Stimulated activated naive CD8-positive, alpha-beta T cell treated with anti-CD3 and anti-CD28 coated beads, Interleukin-15, amount 100 ng/mL, for 72 hours (primary cell): Measurements from ENCODE around the gene CSF2.

Experiments
- ATAC-seq: fragments of 150-1000 bp; cut with Tn5 transposase; 2 replicates; pipeline ENCODE4 v1.10.0; 2021; ENCODE audit warnings: mild to moderate bottlenecking, moderate library complexity
- DNase-seq, 2 donors: peaks; one replicate each; pipeline ENCODE4 v3.0.0; 2021 to 2022
- H3K27ac Mint-ChIP-seq, 2 donors: one replicate each; pipeline ENCODE4 v1.8.0; 2022; ENCODE audit warnings: mild to moderate bottlenecking in 2 of 2, mixed read lengths in 2 of 2, moderate library complexity in 2 of 2
- H3K27me3 Mint-ChIP-seq: one replicate; pipeline ENCODE4 v1.8.0; 2022; ENCODE audit warnings: mixed read lengths
- H3K4me1 Mint-ChIP-seq: one replicate; pipeline ENCODE4 v1.8.0; 2022; ENCODE audit warnings: mild to moderate bottlenecking, mixed read lengths
- H3K4me3 Mint-ChIP-seq, 2 donors: one replicate each; pipeline ENCODE4 v1.8.0; 2022; ENCODE audit warnings: mild to moderate bottlenecking in 2 of 2, mixed read lengths in 2 of 2, moderate library complexity in 1 of 2
- H3K9me3 Mint-ChIP-seq, 2 donors: one replicate each; pipeline ENCODE4 v1.8.0; 2022; ENCODE audit warnings: mixed read lengths in 2 of 2

Gene CSF2

GRCh38 chr5:132059696-132060500, 13.7 kb upstream of the CSF2 start:
- Mint-ChIP-seq H3K27ac (no peak overlapping the region), H3K4me3 (no peak overlapping the region), H3K4me1 (peaks cover 72% of the 10 kb centered on the region), H3K9me3 (no peaks in the 10 kb centered on the region), H3K27me3 (peaks cover 16% of the 10 kb centered on the region)
- ATAC-seq (no peak), DNase-seq (peak in 1 of 2 donors; percentile 6)

DNA sequence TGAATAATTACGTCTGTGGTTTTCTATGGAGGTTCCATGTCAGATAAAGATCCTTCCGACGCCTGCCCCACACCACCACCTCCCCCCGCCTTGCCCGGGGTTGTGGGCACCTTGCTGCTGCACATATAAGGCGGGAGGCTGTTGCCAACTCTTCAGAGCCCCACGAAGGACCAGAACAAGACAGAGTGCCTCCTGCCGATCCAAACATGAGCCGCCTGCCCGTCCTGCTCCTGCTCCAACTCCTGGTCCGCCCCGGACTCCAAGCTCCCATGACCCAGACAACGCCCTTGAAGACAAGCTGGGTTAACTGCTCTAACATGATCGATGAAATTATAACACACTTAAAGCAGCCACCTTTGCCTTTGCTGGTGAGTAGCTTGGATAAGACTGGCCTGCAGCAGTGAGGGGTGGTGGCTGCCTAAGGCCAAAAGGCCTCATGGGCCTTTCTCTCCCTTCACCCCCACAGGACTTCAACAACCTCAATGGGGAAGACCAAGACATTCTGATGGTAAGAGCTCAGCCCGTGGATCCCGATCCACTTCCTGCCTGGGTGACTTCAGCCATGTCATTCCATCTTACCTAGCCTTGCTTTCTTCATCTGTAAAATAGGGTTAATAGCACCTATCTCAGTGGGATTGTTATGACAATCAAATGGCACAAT, 13.0 kb upstream of the CSF2 start, which contains the start of gene IL3:
Gene IL3, plus strand, starts transcription at position 155 of the 661 bp plus-strand sequence. Its CDS starts 52 bp downstream, at position 207.
- Mint-ChIP-seq H3K27me3 (peaks cover 16% of the 10 kb centered on the region), H3K27ac (no peak within 1 kb of the TSS), H3K4me1 (peaks cover 76% of the 10 kb centered on the region), H3K9me3 (no peaks in the 10 kb centered on the region), H3K4me3 (no peak within 1 kb of the TSS)
- DNase-seq (peak in 1 of 2 donors; percentile 5), ATAC-seq (no peak)

DNA sequence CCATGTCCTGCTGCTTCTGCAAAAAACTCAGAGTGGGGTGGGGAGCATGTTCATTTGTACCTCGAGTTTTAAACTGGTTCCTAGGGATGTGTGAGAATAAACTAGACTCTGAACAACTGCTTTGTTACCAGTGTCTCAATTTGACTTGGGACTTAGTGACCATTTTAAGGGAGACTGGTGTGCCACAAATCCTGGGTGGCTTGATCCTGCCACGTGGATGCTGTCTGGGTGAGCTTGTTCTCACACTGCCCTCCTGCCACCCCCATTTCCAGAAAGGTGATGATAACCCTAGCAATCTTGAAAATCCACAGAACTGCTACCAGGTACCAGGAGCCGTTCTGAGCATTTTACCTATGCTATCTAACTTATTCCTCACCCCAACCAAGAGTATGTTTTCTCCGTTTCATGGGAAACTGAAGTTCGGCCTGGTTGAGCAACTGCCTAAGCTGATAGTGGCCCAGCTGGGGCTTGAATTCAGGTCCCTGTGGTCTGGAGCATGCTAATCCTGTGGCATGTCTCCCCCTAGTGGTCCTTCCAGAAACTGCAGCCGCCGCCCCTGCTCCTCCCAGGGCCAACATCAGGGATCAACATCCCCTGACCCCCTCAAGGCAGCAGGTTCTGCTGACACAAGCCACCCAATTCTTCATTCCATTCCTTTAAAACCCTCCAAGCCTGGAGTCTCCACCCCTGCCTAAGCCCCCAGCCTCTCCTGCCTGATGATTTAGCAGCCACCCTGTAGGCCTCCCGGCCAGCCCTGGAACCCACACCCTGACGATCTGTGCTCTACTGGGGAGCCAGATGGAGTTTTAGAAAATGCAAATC, 10.3 kb upstream of the CSF2 start:
- H3K4me1 Mint-ChIP-seq: peaks cover 74% of the 10 kb centered on the region
- ATAC-seq: peak; percentile 62
- no peaks in the 10 kb centered on the region for H3K9me3 Mint-ChIP-seq
- peaks cover 6% of the 10 kb centered on the region for H3K27me3 Mint-ChIP-seq
- H3K4me3 Mint-ChIP-seq: no peak overlapping the region
- peak; percentile 75 to 78 for DNase-seq
- H3K27ac Mint-ChIP-seq: no peak overlapping the region

GRCh38 chr5:132064140-132064539, 9.4 kb upstream of the CSF2 start:
- Mint-ChIP-seq H3K4me1 (peaks cover 79% of the 10 kb centered on the region), H3K27me3 (peaks cover 6% of the 10 kb centered on the region), H3K4me3 (no peak overlapping the region), H3K27ac (peak overlapping the region in 1 of 2 donors; percentile 29), H3K9me3 (no peaks in the 10 kb centered on the region)
- no peak for ATAC-seq
- DNase-seq: no peak

DNA sequence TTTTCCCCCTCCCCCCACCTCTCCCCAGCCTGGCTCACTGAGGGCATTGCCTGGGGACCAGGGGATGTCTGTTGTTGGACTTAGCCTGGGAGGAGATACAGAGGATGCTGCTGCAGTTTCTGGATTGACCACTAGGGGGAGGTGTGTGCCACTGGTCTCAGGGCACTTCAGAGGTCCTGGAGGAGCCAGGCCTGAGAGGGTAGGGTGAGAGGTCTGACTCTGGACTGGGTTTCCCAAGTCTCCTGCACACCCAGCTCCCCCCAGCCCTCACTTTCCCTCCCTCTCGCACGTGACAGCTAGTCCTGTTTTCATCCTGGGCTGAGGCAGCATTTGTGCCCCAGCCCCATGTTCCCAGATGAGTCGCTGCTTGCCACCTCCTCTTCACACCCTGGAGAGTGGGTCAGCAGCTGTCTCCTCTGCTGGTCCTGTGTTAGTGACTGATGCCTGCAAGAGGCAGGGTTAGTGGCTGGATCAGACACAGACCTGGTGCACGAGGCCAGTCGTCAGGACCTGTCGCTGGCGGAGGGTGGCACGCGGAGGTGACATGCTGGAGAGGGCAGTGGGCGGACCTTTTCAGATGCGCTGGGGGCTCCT, 8.8 kb upstream of the CSF2 start:
- Mint-ChIP-seq H3K4me3 (no peak overlapping the region), H3K27me3 (peaks cover 6% of the 10 kb centered on the region), H3K27ac (no peak overlapping the region), H3K4me1 (peaks cover 79% of the 10 kb centered on the region), H3K9me3 (no peaks in the 10 kb centered on the region)
- peak; percentile 78 for ATAC-seq
- DNase-seq: peak; percentile 81

DNA sequence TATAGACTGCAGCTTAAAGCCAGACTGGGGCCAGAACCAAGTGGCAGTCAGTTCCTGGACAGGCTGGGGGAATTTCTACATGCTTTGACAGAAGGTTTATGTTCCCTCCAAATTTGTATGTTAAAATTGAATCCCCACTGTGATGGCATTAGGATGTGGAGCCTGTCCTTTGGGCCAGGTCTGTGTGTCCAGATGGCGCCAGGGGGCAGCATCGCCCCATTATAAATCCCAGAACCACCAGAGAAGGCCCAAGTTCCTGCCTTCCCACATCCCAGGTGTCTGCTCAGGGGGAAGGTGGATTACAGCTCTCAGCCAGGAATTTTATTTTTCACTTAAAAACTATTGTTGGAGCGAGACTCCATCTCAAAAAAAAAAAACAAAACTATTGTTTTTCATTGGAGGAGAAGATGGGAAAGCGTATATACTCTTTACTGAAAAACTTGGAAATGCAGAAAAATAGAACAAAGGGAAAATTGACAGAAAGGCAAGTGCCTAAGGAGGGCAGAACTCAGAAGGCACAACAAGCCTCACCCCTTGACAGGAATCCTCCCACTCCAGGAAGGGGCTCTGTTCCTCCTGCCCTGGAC, 8.1 kb upstream of the CSF2 start:
- Mint-ChIP-seq H3K4me3 (no peak overlapping the region), H3K9me3 (no peaks in the 10 kb centered on the region), H3K4me1 (peaks cover 79% of the 10 kb centered on the region), H3K27ac (peak overlapping the region in 1 of 2 donors; percentile 83), H3K27me3 (peaks cover 4% of the 10 kb centered on the region)
- peak; percentile 74 for ATAC-seq
- peak in 1 of 2 donors; percentile 63 for DNase-seq

DNA sequence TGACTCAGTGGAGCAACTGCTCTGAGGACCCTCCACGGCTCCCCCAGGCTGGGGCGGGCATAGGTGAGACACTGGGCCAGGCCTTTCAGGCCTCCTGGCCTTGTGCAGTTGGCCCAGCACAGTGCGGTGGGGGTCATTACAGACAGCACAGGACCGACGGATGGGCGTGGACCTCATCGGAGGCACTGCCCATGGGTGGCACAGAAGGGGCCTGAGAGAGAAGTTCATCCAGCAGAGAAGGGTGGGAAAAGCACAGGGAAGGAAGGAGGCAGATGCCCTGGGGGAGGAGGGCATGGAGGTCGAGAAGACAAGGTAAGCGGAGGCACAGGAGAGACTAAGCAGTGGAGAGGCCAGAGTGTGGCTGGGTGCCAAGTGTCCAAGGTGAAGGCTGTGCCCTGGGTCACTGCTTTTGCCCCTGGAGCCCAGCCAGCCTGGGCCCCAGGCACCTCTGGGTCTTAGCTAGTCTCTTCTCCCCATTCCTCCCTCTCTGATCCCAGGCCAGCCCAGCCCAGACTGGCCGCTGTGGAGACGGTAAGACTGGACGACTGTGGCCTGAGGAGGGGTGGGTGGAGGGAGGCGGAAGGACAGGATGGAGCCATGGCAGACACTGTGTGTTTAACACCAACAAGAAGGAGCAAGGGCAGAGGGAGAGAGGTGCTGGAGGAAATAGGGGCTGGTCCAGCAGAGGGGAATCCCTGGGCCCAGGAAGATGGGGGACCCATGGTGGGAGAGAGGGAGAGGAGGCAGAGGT, 7.5 kb upstream of the CSF2 start:
- ATAC-seq: no peak
- peak overlapping the region in 1 of 2 donors; percentile 87 for H3K27ac Mint-ChIP-seq
- H3K4me3 Mint-ChIP-seq: no peak overlapping the region
- H3K9me3 Mint-ChIP-seq: no peaks in the 10 kb centered on the region
- no peaks in the 10 kb centered on the region for H3K27me3 Mint-ChIP-seq
- DNase-seq: no peak
- H3K4me1 Mint-ChIP-seq: peaks cover 83% of the 10 kb centered on the region

DNA sequence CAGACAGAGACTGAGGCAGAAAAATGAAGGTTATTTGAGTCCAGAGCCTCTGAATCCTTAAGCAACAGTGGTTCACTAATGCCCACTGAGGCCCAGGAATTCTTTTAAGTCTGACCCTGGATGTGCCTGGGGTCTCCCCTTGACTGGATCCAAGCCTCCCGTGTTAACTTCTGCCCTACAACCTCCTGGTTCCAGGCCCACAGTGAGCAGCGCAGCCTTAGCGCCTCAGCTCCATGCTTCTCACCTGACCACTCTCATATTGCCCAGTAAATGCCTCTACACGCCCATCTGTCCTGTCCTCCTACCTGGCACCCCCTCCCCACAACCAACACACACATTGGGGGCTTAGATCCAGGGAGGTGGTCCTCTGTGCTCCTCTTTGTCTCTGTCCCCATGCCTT, 6.7 kb upstream of the CSF2 start:
- H3K27me3 Mint-ChIP-seq: no peaks in the 10 kb centered on the region
- peaks cover 84% of the 10 kb centered on the region for H3K4me1 Mint-ChIP-seq
- no peaks in the 10 kb centered on the region for H3K9me3 Mint-ChIP-seq
- ATAC-seq: no peak
- H3K4me3 Mint-ChIP-seq: no peak overlapping the region
- DNase-seq: no peak
- H3K27ac Mint-ChIP-seq: peak overlapping the region in 1 of 2 donors; percentile 67

- Mint-ChIP-seq H3K4me3 (no peak overlapping the region), H3K27ac (peak overlapping the region in 1 of 2 donors; percentile 67), H3K4me1 (peaks cover 90% of the 10 kb centered on the region), H3K27me3 (no peaks in the 10 kb centered on the region), H3K9me3 (no peaks in the 10 kb centered on the region)
- no peak for ATAC-seq
- DNase-seq: no peak
Measured at GRCh38 chr5:132067451-132067850, 6.1 kb upstream of the CSF2 start.

- Mint-ChIP-seq H3K27ac (no peak overlapping the region), H3K27me3 (no peaks in the 10 kb centered on the region), H3K4me1 (peaks cover 96% of the 10 kb centered on the region), H3K9me3 (no peaks in the 10 kb centered on the region), H3K4me3 (no peak overlapping the region)
- no peak for DNase-seq
- no peak for ATAC-seq
Measured at GRCh38 chr5:132067941-132068808, 5.4 kb upstream of the CSF2 start.

DNA sequence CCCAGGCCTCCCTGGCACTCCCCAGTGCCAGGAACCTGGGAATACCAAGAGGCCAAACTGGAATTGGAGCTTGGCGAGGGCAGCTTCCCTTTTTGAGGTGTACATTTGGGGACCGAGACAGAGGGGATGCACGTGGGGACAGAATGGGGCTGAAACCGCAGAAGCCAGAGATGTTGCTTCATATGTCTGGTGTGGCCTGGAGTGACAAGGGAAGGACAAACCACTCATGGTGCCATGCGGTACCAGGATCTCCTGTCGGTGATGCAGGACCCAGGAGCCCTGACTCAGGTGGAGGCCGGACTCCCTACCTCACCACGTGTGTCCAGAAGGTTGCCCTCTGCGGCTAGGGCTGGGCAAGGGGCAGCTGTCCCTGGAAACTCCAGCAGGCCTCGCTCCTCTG, 4.0 kb upstream of the CSF2 start:
- Mint-ChIP-seq H3K9me3 (no peaks in the 10 kb centered on the region), H3K4me1 (peaks cover 96% of the 10 kb centered on the region), H3K4me3 (no peak overlapping the region), H3K27me3 (no peaks in the 10 kb centered on the region), H3K27ac (no peak overlapping the region)
- no peak for DNase-seq
- no peak for ATAC-seq

DNA sequence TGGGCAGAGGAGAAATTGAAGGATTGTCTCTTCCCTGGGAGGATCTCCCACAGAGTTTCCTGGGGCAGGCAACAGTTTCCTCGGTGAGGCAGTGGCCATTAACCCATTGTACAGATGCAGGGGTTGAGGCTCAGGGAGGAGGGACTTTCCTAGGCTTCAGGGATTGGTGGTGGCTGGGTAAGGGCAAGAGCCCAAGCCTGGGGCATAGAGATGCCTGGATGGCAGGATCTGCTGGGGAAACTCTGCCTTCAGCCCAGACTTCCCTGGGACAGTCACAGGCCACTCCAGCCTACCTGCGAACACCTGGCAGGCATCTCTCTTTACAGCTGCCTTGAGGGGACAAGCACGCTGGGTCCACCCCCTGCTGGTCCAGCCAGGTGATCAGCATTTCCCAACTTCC, 3.6 kb upstream of the CSF2 start:
- H3K4me3 Mint-ChIP-seq: no peak overlapping the region
- no peak overlapping the region for H3K27ac Mint-ChIP-seq
- no peaks in the 10 kb centered on the region for H3K27me3 Mint-ChIP-seq
- H3K4me1 Mint-ChIP-seq: peaks cover 96% of the 10 kb centered on the region
- DNase-seq (no peak), ATAC-seq (no peak)
- no peaks in the 10 kb centered on the region for H3K9me3 Mint-ChIP-seq

- Mint-ChIP-seq H3K27ac (peak overlapping the region in 1 of 2 donors; percentile 51), H3K4me1 (peaks cover 96% of the 10 kb centered on the region), H3K4me3 (peak overlapping the region; percentile 9 to 14), H3K27me3 (no peaks in the 10 kb centered on the region), H3K9me3 (no peaks in the 10 kb centered on the region)
- ATAC-seq (peak; percentile 61), DNase-seq (peak in 1 of 2 donors; percentile 58)
Measured at GRCh38 chr5:132070460-132071337, 2.9 kb upstream of the CSF2 start.
